ENCODE results near the gene P4HTM.

GRCh38 chr3:49021213-49021812 is 31.3 kb downstream of the P4HTM start:
- no peak for TF ChIP-seq CTCF (IDR thresholded peaks at IDR 0.05)
- peak; percentile 95 to 99 for TF ChIP-seq POLR2A (IDR thresholded peaks at IDR 0.05)
